ENCODE measurements around the gene IL37.
A peak's percentile ranks its signal among the peaks of the same experiment; 100 is the strongest.
"Not testable (repeated sequence)": the region's sequence is repeated elsewhere in the genome, so short reads cannot be mapped to it uniquely, and the experiment has no call there.

IL37 gene

GRCh38 chr2:112923967-112924338 is 13.0 kb downstream of the IL37 start:
- DNase-seq = no peak

GRCh38 chr2:112924360-112924759 is 13.4 kb downstream of the IL37 start:
- no peak for DNase-seq

GRCh38 chr2:112924821-112925220 is 13.9 kb downstream of the IL37 start:
- no peak for DNase-seq

GRCh38 chr2:112926707-112927106 is 15.7 kb downstream of the IL37 start:
- no peak for DNase-seq

GRCh38 chr2:112927745-112928144 is 16.8 kb downstream of the IL37 start:
- no peak for DNase-seq

GRCh38 chr2:112933261-112933660 is 22.3 kb downstream of the IL37 start:
- no peak for DNase-seq

GRCh38 chr2:112934117-112934516 is 23.2 kb downstream of the IL37 start:
- not testable (repeated sequence) for DNase-seq

GRCh38 chr2:112936927-112937232 is 25.9 kb downstream of the IL37 start:
- no peak for DNase-seq

- DNase-seq = no peak
Observed at GRCh38 chr2:112938904-112939303, 27.9 kb downstream of the IL37 start.

GRCh38 chr2:112939425-112939824 is 28.5 kb downstream of the IL37 start:
- DNase-seq = no peak

GRCh38 chr2:112940859-112941625 is 30.1 kb downstream of the IL37 start:
- no peak for DNase-seq

- DNase-seq = peak; percentile 22
Observed at GRCh38 chr2:112941753-112942653, 31.0 kb downstream of the IL37 start.

- no peak for DNase-seq
Observed at GRCh38 chr2:112942654-112943002, 31.7 kb downstream of the IL37 start.

GRCh38 chr2:112944971-112945370 is 34.0 kb downstream of the IL37 start:
- DNase-seq = no peak

GRCh38 chr2:112946086-112946485 is 35.1 kb downstream of the IL37 start:
- no peak for DNase-seq

GRCh38 chr2:112947374-112947773 is 36.4 kb downstream of the IL37 start:
- DNase-seq = no peak

- DNase-seq = no peak
Observed at GRCh38 chr2:112949456-112949855, 38.5 kb downstream of the IL37 start.

- no peak for DNase-seq
Observed at GRCh38 chr2:112954364-112954763, 43.4 kb downstream of the IL37 start.

- no peak for DNase-seq
Observed at GRCh38 chr2:112957511-112957910, 46.5 kb downstream of the IL37 start.

GRCh38 chr2:112958428-112959108 is 47.6 kb downstream of the IL37 start:
- DNase-seq = peak; percentile 32

GRCh38 chr2:112959109-112959812 is 48.3 kb downstream of the IL37 start:
- no peak for DNase-seq

- no peak for DNase-seq
Observed at GRCh38 chr2:112960230-112960825, 49.4 kb downstream of the IL37 start.

Data from central memory CD4-positive, alpha-beta T cell (primary cell).